Glomerular visceral epithelial cell (primary cell): Measurements from ENCODE around the gene CHRM2.

ENCODE experiments used
- DNase-seq: peaks from one replicate; pipeline ENCODE4 v3.0.0-alpha.2; 2016; ENCODE audit errors: extremely low spot score

CHRM2 gene

DNA sequence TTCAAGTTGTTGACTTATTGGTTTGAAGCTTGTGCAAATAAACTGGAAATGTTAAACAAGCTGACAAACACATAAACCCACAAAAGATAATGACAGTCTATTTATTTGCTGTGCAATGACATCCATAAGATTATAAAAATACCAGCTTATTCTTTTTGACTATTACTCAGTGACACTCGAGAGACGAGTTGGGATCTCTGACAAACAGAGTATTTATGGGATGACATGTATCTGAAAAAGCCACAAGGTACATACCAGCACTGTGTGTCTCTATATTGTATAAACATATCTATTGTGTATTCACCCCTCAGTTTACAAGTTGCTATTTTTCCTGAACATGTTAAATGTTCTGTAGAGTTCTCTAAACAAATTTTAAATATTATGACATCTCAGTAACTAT is 88.9 kb downstream of the CHRM2 start:
- no peak for DNase-seq

DNA sequence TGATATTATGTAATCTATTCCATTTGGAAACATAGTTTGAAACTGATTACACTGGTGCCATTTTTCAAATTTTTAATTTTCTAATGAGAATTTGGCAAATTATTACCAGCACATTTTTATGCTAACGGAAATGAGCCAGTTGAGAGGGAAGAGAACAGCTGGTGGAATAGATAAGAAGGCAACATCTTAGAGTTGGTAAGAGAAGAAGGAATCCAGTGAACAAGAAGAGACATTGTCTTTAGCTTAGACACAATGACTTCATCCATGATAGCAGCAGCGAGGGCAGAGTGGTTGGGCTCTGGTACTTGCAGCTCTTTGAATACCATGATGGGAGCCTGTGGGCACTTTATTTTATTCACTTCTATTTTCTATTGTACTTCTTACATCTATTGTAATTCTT is 89.6 kb downstream of the CHRM2 start:
- DNase-seq = no peak

DNA sequence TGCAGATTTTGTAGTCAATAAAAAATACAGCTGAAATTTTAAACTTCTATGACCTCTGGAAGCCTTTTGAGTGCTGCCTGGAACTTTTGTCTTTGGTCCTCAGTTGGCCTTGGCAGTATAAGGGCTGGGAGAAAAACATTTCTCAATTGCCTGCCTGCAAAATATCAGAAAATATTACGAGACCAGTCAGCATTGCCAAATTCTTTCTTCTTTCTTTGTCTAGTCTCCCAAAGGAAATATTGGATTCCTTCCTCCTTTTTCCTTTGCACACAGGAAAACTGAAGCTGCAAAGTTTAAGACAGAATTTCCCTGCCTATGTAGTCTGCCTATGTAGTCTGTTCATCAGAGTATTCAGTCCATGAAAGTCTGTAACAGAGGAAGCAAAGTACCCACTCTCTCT is 95.9 kb downstream of the CHRM2 start:
- no peak for DNase-seq

DNA sequence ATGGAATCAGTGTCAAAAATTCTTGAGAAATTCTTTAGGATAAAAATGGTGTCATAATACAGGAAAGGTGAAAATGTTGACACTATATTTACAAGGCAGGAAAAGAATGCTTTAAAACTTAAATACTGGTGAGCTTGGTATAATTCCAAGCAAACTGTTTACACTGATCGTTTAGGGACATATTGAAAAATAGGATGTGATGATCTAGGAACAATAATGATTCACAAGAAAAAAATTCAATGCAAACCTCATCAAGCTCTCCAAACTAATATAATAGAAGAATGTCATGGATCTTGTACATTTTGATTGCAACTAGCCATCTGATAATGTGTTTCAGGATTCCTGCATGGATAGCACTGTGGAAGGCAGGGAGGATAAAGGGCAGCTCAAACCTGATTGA is 98.4 kb downstream of the CHRM2 start:
- DNase-seq = no peak

DNA sequence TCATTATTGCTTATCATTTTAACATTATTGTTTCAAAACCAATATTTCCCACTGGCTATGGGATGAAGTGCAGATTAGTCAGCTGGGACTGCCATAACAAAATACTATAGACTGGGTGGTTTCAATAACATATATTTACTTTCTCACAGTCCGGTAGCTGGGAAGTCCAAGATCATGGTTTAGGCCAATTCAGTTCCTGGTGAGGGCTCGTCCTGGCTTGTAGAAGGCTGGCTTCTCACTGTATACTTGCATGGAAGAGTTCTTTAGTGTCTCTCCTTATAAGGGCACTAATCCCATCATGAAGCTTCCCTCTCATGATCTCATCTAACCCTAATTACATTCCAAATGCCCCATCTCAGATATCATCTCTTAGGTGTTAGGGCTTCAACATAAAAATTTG is 101.3 kb downstream of the CHRM2 start:
- no peak for DNase-seq

DNA sequence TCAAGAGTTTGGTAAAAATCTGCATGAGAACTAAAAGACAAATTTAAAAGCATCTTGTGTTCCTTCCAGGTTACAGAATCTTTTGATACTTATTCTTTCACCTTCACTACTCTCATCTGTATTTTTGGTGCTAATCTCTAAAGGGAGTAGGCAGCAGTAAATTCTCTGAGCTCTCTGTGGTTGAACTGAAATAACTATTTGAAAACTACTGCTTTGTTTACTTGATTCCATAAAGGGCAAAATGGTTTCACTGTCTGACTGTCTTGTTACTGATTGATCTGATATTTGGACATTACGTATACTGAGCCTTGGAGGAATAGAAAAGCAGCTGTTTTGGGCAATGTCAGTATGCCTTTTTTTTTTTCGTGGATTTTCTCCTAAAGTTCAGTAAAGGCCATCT is 103.3 kb downstream of the CHRM2 start:
- DNase-seq = no peak

DNA sequence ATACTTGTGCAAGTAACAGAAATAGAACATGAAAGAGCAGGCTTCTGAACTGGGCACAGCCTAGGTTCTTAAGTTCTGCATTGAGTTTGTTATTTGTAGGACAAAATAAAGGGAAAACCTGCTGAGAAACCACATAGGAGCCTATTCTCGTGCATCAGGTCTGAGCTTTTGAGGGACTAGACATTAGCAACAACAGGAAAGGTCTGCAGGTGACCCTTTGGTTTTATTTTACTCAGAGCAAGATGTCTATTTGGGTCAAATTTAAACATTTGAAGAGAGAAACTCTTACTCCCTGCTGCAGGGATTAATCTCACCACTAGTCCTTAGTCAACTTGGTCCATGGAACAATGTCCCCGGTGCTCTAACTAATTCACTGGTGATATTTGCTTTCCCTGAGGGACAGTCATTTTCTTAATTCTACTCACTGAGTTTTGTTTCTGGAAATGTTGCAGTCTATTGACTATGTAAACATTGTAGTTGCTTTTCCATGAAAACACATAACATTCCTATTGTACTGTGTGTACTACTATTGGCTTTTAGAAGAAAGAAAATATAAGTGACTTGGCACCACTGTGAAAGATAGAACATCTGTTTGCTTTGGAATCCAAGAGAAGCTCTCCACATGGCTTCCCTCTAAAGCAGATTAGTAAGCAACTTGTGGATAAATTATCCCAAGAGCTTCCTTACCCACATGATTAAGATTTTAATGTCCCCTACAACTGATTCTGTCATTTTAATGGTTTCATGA is 108.2 kb downstream of the CHRM2 start:
- DNase-seq = no peak

DNA sequence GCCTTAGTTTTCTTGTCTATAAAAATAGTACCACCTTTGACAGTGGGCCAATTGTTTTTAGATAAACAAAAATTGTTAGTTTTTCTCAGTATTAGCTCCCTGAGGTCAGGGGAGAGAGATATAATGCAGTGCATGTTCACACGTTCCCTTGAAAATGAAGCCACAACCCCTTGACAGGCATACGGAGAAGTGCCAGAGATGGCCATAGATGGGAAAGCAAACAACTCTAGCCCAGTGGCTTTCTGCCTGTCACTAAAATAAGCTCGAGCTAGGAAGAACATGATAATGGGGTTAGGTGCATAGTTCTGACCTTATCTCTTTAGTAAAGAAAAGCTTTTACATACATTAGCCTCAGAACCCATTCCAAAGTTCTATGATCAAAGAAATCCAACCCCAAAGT is 124.9 kb downstream of the CHRM2 start:
- no peak for DNase-seq

DNA sequence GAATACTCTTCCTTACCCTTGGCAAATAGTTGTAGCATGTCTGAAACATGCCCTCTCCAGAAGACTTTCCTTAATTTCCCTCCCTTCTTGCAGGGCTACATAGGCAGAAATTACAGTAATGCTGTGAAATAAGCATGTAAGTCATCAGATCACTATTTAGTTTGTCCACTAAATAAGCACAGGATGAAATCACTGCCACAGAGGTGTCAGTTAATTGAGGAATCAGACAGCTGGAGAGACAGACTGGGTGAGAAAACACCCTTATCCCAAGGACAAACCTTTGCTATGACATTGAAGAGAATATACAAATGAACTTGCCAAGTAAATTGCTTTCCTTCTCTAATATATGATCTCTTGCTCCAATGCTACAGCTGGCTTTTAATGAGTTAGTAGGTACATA is 129.3 kb downstream of the CHRM2 start:
- no peak for DNase-seq

DNA sequence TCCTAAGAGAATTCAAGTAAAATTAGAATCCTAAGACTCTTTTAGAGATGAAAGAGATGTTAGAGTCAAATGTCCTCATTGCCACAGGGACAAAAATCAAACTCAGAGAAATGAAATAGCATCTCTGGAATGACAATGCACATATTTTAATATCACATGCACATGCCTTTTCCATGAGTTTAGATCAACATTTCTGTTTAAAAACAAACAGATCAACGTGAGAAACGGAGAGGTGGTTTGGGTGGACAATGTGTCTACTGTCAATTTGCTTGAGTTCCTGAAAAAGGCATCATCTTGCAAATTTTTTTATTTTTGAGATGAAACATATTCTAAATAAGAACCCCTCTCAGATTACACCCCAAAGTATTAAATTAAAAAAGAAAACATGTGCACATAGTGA is 130.0 kb downstream of the CHRM2 start:
- no peak for DNase-seq

DNA sequence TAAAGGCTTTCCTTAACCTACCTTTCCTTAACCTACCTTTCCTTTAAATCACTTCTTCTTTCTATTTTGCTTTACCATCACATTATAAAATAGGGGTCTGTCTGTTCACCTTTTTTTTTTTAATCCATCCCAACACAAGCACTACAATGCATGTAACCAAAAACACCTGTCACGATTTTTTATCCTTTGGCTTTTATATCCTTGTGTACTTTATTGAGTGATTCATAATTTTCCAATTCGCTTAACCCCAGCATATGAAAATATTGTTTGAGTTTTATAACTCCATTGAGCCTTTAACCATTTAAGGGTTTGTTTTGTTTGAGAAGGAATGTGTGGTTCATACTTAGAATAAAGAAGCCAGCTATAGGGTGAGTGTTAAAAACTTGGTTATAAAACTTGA is 132.2 kb downstream of the CHRM2 start:
- no peak for DNase-seq

DNA sequence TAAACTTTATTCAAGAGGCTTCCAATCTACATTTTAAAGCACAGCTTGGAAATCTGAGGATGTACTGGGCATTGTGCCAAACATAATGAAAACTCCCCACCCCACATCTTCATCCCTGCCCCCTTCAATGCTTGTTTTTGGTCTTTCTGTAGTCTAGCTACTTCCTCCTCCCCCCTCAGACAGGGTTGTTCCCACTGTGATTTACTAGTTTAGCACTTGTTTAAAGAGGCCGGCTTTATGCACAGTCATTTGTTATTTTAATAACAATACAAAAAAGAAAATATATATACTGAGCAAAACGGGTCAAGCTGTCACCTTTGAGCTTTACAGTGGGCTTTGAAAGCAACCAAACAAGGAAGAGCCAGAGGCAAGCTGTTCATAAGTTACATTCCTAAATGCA is 132.6 kb downstream of the CHRM2 start:
- DNase-seq = no peak

DNA sequence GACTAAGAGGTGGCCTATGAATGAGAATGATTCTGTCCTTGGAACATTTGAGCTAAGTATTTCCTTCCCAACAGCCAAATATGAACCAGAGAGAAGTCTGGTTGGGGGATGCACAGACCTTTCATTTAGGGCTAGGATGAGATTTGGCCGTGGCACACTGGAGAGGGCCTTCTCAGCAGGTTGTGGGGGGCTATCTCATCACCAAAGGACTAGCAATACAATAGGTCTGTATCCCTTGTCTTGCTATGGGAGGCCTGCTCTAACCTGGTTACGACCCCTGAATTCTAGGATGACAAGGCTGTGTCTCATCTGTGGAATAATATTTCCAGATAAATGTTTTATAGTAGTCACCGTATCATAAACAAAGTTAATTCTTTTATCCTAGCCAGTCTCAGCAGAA is 133.0 kb downstream of the CHRM2 start:
- DNase-seq = no peak

DNA sequence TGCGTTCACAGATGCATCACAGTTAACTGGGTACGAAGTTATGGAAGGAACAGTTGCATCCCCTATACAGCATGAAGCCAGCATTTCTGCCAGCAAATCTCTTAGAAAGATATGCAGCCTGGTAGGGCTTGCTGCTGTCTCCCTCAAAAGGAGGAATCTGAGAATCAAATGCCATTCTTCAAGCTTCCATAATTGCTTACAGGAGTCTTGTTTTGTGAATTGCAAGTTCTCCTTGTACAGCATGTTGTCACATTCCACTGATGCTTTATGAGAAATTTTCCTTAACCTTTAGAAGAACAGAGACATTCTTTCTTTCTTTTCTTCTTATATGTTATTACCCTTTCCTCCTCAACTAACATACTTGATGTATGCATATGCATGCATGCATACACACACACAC is 134.6 kb downstream of the CHRM2 start:
- no peak for DNase-seq

DNA sequence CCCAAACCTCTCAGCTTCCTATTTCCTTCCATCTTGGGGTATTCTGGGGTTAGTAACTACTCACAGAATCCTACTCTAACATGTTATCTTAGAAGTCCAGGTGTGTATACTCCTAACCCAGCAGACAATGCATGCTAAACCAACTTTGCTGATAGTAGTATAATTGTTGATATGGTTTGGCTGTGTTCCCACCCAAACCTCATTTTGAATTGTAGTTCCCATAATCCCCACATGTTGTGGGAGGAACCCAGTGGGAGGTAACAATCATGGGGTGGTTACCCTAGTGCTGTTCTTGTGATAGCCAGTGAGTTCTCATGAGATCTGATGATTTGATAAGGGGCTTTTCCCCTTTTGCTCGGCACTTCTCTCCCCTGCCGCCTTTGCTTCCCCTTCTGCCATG is 135.1 kb downstream of the CHRM2 start:
- DNase-seq = no peak

DNA sequence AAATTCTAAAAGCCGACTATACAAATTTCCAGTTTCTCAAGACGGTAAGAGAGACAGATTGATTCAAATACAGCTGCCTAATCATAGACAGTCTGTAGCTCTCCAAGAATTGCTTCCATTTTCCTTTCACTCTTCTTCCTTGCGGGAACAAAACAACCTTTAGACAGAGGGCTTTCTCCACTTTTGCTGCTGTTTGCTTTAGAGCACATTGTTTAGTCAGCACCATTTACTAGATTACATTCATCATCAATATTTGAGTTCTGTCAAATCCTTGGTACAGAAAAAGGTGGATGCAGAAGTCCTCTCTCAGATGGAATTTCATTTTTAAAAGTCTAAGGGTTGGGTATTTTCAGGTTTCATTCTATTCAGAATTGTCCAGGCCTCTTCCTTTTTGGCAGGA is 137.4 kb downstream of the CHRM2 start:
- no peak for DNase-seq

DNA sequence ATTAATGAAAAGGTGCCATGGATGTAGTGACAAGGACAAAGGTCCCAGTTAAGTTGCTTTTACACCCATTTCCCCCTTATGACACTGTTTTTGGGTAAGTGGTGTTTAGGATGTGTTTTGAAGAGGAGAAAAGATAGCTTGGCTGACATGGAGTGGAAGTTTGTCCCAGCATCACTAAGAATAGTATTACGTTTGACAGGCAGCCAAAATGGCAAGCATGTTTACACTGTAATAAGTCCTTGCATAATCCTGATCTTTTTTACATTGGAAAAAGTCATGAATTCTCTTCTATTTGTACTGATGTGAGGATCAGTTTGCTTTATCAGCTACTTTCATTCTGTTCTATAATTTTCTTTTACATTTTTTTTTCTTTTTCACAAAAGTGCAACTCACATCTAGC is 137.8 kb downstream of the CHRM2 start:
- DNase-seq = no peak

DNA sequence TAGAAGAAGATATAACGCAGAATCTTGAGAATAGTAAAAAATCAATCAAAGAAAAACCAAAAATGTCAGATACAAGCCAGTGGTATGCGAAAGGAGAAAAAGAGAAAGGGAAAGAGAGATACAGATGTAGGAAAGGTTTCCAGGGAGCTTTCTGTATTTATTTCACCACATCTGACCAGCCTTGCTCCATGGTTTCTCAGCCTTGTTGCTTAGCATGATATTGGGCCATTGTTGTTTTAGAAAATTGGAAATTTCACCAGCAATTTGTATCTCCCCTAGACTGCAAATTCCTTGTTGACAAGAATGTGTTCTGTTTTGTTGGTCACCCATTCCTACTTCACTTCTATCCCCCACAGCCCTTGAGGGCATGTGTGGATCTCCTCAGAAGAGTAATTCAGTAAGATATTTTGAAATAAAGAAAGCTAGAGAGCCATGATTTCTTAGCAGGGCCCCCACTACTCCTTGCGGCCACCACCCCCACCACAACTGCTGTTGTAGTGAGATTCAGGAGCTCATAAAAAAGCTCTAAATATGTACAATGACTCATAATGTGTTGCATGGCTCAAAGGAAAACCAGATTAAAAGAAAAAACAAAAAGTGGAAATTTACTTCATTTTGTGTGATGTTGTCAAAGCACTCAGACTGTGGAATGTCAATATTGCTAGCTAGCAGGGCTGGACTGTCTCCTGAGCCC is 138.7 kb downstream of the CHRM2 start:
- no peak for DNase-seq

DNA sequence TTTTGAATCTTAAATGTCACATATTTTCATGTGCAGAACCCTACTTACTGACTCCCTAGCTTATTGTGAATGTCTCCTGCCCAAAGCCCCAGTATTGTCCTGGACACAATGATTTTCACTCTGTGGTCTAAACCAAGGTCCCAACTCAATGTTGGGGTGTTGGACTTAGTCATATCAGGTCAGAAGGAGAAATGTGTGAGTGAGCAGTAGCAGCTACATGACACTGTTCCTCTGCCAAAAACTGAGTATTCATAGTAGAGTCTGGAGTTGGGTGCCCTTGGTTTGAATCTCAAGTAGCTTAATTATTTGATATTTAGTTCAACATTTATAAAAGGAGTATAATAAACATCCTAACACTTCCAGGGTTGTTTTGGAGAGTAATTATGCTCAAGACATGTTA is 141.0 kb downstream of the CHRM2 start:
- no peak for DNase-seq

DNA sequence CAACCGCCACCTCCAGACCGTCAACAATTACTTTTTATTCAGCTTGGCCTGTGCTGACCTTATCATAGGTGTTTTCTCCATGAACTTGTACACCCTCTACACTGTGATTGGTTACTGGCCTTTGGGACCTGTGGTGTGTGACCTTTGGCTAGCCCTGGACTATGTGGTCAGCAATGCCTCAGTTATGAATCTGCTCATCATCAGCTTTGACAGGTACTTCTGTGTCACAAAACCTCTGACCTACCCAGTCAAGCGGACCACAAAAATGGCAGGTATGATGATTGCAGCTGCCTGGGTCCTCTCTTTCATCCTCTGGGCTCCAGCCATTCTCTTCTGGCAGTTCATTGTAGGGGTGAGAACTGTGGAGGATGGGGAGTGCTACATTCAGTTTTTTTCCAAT is 146.6 kb downstream of the CHRM2 start:
- no peak for DNase-seq

DNA sequence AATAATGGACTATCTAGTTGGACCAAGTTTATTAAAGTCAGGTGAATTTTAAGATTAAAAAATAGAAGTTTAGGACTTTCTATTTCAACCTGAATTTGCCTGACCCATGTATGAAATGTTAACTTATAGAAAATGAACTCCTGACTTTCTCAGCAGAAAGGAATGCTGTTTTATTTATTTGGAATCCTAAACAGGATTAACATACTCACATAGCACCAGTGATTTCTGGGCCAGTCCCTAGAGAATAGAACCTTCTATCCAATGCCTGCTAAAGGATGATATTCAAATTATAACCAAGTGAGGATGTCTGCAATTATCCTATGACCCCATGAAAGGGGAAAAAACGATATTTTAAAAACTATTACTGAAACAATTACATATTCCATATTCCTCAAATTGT is 148.8 kb downstream of the CHRM2 start:
- DNase-seq = no peak

DNA sequence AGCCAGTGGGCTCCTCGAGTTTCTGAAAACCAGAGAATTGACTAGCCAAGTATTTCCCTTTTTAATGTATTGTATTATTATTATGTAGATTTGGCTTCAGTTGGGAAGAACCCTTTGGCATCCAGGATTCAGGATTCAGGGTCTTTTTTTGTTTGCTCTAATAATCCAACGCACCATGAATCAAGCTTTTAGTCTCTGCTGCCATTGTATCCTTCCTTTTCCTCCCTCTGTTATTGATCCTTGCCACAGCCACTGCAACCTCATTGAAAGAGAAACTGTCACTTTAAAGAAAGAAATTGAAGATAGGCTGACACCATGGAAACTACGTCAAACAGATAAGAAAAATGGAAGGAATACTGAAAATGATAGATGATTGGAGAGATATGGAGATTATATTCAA is 150.0 kb downstream of the CHRM2 start:
- no peak for DNase-seq

DNA sequence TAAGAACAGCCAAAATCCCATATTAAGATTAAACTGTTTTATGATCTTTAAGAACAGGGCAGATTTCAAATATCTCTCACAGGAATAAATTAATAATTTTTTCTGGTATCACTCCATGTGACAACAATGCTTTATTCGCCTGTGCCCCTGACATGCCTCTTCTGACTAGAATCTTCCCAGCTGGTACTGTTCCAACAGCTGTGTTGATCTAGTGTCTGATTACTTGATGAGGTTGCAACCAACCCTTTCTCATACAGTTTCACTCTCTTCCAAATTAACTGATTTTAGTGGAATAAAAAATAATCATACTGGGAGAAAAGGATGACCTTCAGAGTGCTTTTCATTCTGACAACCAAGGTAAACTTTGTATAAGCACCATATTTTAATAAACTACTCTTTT is 151.9 kb downstream of the CHRM2 start:
- no peak for DNase-seq
